Measurements from ENCODE around the gene KRT34. TPM values are rescaled to one million over a fixed set of nuclear protein-coding genes. Genes with fewer than 3 reads are reported as not detected.

Gene KRT34
- total and polyA plus RNA-seq, 2 experiments from 2014 or later: not detected

GRCh38 chr17:41335747-41336146 lies 46.4 kb downstream of the KRT34 start:
- Mint-ChIP-seq H3K4me3 (no peak overlapping the region), H3K27me3 (ENCODE audit: insufficient read depth, low read depth, poor library complexity) (peaks cover 5% of the 10 kb centered on the region), H3K4me1 (no peaks in the 10 kb centered on the region), H3K36me3 (ENCODE audit: low read depth) (no peaks in the 10 kb centered on the region), H3K9me3 (peaks cover 2% of the 10 kb centered on the region; the same call in 1 of the 3 replicates), H3K27ac (no peak overlapping the region)
- no peak overlapping the region for H3K4me2 ChIP-seq
- DNase-seq (ENCODE audit: low spot score) (no peak), ATAC-seq (no peak)
- H3K79me2 ChIP-seq (replicated peaks; ENCODE audit: insufficient read depth): no peaks in the 10 kb centered on the region
- H3K4me3 ChIP-seq: no peak overlapping the region
- no peaks in the 10 kb centered on the region for H3K4me1 ChIP-seq (ENCODE audit: insufficient read depth)
- no peaks in the 10 kb centered on the region for H3K36me3 ChIP-seq (ENCODE audit: insufficient read depth)
- H2AFZ ChIP-seq: no peak overlapping the region
- H3K27ac ChIP-seq (ENCODE audit: low read depth): no peak overlapping the region
- TF ChIP-seq EZH2phosphoT487 (IDR thresholded peaks at IDR 0.05; ENCODE audit: unreplicated experiment): no peak
- TF ChIP-seq EZH2 (IDR thresholded peaks at IDR 0.05; ENCODE audit: low read depth, unreplicated experiment): no peak
- no peak for TF ChIP-seq STAT1 (IDR thresholded peaks at IDR 0.05; ENCODE audit: unreplicated experiment)
- TF ChIP-seq ZNF462 (CRISPR knock-in tag; IDR thresholded peaks at IDR 0.05): no peak
- TF ChIP-seq ETS1 (IDR thresholded peaks at IDR 0.05): no peak
- no peak for TF ChIP-seq JUNB (IDR thresholded peaks at IDR 0.05; ENCODE audit: unreplicated experiment)
- no peak for TF ChIP-seq POLR2AphosphoS5 (IDR thresholded peaks at IDR 0.05; ENCODE audit: low read depth)
- TF ChIP-seq ZNF114 (CRISPR knock-in tag; IDR thresholded peaks at IDR 0.05): no peak
- no peaks in the 10 kb centered on the region for H3F3A ChIP-seq (replicated peaks; ENCODE audit: low read depth)
- H3K9me2 ChIP-seq (ENCODE audit: insufficient read depth): no peaks in the 10 kb centered on the region; the same call in 1 of the 2 replicates
- no peaks in the 10 kb centered on the region for H3K27me3 ChIP-seq (ENCODE audit: insufficient read depth)
- H4K20me1 ChIP-seq (replicated peaks; ENCODE audit: insufficient read depth): no peaks in the 10 kb centered on the region
